HUES6 (cell line): ENCODE results near the gene HPGDS.
"Not testable (repeated sequence)": the region's sequence is repeated elsewhere in the genome, so short reads cannot be mapped to it uniquely, and the experiment has no call there.

Source experiments
- H3K27ac ChIP-seq: 2 replicates; pipeline ENCODE4 v1.7.0; 2013; ENCODE audit warnings: low read depth, mild to moderate bottlenecking, low read length, inconsistent platforms
- H3K27me3 ChIP-seq: 2 replicates; pipeline ENCODE4 v1.6.1; 2013; ENCODE audit warnings: low read length; ENCODE audit not compliant: control insufficient read depth, insufficient read depth
- H3K36me3 ChIP-seq: 2 replicates; pipeline ENCODE4 v1.6.1; 2013; ENCODE audit warnings: low read length; ENCODE audit not compliant: control insufficient read depth, insufficient read depth
- H3K4me1 ChIP-seq: 2 replicates; pipeline ENCODE4 v1.6.1; 2013; ENCODE audit warnings: low read length; ENCODE audit not compliant: control insufficient read depth, insufficient read depth
- H3K4me3 ChIP-seq: 2 replicates; pipeline ENCODE4 v1.5.1; 2013; ENCODE audit warnings: low read depth, low read length
- H3K9ac ChIP-seq: one replicate; pipeline ENCODE4 v1.6.1; 2013; ENCODE audit warnings: mild to moderate bottlenecking, low read length
- H3K9me3 ChIP-seq: 2 replicates; pipeline ENCODE4 v1.6.1; 2013; ENCODE audit warnings: low read depth, low read length; ENCODE audit not compliant: control insufficient read depth, insufficient read depth

Gene HPGDS

DNA sequence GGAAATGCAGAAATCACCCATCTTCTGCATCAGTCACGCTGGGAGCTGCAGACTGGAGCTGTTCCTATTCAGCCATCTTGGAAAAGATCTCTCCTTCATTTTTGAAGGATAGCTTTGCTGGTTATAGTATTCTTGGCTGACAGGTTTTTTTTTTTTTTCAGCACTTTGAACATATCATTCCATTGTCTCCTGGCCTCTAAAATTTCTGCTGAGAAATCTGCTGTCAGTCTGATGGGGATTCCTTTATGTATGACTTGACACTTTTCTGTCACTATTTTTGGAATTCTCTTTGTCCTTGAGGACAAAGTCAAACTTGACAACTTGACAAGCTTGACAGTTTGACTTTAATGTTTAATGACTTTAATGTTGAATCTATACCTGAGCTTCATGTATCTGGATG lies 16.8 kb downstream of the HPGDS start:
- peaks cover 35% of the 10 kb centered on the region for H3K9me3 ChIP-seq
- H3K27ac ChIP-seq = no peak overlapping the region
- H3K27me3 ChIP-seq = no peaks in the 10 kb centered on the region
- no peak overlapping the region for H3K4me3 ChIP-seq
- peaks cover 3% of the 10 kb centered on the region; the same call in 1 of the 2 replicates for H3K36me3 ChIP-seq
- no peaks in the 10 kb centered on the region for H3K4me1 ChIP-seq
- no peak overlapping the region for H3K9ac ChIP-seq

DNA sequence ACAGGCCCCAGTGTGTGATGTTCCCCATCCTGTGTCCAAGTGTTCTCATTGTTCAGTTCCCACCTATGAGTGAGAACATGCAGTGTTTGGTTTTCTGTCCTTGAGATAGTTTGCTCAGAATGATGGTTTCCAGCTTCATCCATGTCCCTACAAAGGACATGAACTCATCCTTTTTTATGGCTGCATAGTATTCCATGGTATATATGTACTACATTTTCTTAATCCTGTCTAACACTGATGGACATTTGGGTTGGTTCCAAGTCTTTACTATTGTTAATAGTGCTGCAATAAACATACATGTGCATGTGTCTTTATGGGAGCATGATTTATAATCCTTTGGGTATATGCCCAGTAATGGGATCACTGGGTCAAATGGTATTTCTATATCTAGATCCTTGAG lies 22.7 kb downstream of the HPGDS start:
- H3K4me1 ChIP-seq, H3K36me3 ChIP-seq, H3K4me3 ChIP-seq, H3K9ac ChIP-seq, H3K27me3 ChIP-seq, H3K27ac ChIP-seq: not testable (repeated sequence)
- peaks cover 18% of the 10 kb centered on the region for H3K9me3 ChIP-seq

DNA sequence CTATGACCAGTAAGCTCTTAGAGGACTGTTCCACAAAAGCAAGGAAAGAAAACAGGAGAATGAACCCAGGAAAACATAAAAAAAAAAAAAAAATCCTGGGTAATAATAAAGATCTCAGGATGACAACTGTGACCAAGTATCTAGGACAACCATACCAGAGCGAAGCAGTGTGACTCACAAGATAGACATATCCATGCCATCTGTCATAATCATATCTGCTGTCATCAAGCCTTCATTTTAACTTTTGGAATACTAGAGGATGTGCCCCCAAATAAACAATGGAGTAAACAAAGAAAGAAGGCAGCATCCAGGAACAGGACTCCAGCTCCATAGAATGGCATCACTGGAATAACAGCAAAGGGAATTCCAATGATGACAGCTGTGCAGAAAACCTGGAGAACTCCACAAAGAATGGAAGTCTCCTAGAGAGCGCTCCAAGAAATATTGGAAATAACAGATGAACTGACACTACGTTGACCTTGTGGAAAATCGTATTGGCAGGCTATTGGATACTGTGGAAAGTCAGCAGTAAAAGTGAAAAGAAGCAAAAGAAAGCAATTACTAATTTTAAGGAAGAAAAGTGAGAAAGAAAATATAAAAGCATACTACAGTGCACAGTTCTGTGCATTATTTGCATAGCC lies 35.3 kb downstream of the HPGDS start:
- Histone ChIP-seq H3K4me3 (no peak overlapping the region), H3K27ac (no peak overlapping the region)

DNA sequence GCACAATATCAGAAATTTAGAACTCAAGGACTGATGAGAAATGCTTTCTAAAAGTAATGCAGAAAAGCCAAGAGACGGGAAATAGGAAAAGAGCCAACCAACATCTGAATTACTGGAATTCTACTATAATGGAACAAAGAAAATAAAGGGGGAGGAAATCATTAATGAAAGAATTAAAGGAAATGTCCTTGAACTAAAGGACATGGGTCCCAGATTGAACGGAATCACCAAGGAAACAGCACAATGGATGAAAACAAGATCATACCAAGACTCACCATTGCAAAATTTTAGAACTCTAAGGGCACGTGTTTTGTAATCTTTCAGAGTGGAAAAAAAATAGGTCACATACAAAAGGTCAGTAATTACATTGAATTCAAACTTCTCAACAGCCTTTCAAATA lies 35.9 kb downstream of the HPGDS start:
- no peak overlapping the region for H3K9ac ChIP-seq
- H3K36me3 ChIP-seq = no peaks in the 10 kb centered on the region
- no peaks in the 10 kb centered on the region for H3K9me3 ChIP-seq
- peaks cover 6% of the 10 kb centered on the region; the same call in 1 of the 2 replicates for H3K4me1 ChIP-seq
- H3K27me3 ChIP-seq = no peaks in the 10 kb centered on the region
- no peak overlapping the region for H3K4me3 ChIP-seq
- H3K27ac ChIP-seq = no peak overlapping the region

More for the DNA sequence above, 35.3 kb downstream of the HPGDS start:
- Histone ChIP-seq H3K9me3 (no peaks in the 10 kb centered on the region), H3K27me3 (no peaks in the 10 kb centered on the region), H3K36me3 (no peaks in the 10 kb centered on the region), H3K9ac (no peak overlapping the region), H3K4me1 (peaks cover 6% of the 10 kb centered on the region; the same call in 1 of the 2 replicates)

DNA sequence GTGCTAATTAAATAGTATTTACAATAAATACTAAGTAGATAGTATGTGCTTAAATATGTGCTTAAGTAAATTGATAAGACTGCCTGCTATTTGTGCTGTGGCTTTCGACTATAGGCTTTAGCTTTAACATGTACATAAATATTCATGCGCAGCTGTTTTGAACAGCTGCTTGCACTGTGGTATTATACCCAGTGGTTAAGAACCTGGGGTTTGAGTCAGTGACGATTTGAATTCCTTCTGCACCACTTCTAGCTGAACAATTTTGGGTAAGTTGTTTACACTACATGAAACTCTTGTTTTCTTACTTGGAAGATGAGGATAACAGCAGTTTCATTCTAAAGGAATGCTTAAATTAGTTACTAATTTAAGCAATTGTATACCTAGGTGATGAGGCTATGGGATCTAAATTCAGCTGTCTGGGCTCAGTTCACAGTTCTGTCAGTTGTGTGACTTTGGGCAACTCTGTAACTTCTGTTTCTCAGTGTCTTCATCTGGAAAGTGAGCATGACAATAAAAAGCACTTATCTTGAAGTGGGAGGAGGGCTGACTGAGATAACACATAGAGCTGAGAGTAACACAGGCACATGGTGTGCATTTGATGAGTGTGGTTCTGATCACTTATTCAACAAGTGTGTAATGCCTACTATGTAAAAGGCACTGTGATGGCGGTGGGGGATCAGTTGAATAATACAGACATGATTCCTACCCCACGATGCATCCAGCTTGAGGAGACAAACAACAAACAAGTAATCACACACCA lies 37.0 kb downstream of the HPGDS start:
- peaks cover 6% of the 10 kb centered on the region; the same call in 1 of the 2 replicates for H3K4me1 ChIP-seq
- H3K27me3 ChIP-seq = no peaks in the 10 kb centered on the region
- H3K4me3 ChIP-seq = no peak overlapping the region
- H3K9me3 ChIP-seq = no peaks in the 10 kb centered on the region
- H3K27ac ChIP-seq = no peak overlapping the region
- no peaks in the 10 kb centered on the region for H3K36me3 ChIP-seq
- H3K9ac ChIP-seq = no peak overlapping the region

DNA sequence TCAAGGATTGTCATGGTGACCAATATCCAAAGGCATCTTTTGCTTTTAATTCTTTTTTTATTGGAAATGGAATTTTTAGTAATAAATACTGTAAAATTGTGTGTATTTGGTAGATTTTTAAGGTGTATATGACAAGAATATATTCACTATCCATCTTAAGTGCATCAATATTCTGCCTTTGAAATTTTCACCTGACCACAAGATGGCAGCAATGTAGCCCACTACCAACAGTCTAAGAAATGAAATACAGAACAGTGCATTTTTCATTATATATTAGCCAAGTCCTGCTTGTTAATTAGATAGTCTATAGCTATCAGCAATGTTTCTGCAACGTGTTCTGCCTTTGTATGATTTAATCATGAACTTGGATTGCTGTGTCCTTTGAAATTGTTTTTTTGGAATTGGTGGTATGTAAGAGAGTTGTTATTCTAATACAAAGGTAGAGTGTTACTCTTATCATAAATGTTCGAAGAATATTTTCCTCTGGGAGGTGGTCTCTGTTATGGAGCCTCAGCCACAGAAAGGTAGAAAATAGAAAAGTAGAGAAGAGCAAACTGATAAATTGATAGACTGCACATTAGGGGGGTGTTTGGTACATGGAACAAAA lies 38.2 kb downstream of the HPGDS start:
- no peak overlapping the region for H3K9ac ChIP-seq
- H3K27me3 ChIP-seq = no peaks in the 10 kb centered on the region
- H3K27ac ChIP-seq = no peak overlapping the region
- H3K4me1 ChIP-seq = peaks cover 6% of the 10 kb centered on the region; the same call in 1 of the 2 replicates
- no peaks in the 10 kb centered on the region for H3K9me3 ChIP-seq
- H3K36me3 ChIP-seq = no peaks in the 10 kb centered on the region
- no peak overlapping the region for H3K4me3 ChIP-seq

DNA sequence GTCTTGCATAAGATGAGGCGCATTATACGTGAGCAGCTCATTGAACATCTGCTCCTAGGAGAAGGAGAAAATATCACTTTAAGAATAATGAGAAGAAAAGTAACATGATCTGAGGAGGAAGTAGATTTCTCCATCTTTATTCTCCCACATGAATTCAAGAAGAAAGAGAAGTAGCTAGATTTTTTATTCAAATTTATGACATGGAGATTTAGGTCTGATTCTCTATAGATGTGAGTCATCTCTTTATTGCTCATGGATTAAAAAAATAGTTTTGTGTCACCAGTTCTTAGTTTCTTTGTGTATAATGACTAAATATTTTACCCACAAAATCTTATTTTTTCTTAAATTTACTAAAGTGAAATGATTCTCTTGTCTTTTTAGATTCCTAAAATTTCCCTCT lies 40.4 kb downstream of the HPGDS start:
- no peaks in the 10 kb centered on the region for H3K36me3 ChIP-seq
- H3K4me1 ChIP-seq = peaks cover 6% of the 10 kb centered on the region; the same call in 1 of the 2 replicates
- no peaks in the 10 kb centered on the region for H3K27me3 ChIP-seq
- no peak overlapping the region for H3K9ac ChIP-seq
- no peak overlapping the region for H3K4me3 ChIP-seq
- no peaks in the 10 kb centered on the region for H3K9me3 ChIP-seq
- no peak overlapping the region for H3K27ac ChIP-seq

DNA sequence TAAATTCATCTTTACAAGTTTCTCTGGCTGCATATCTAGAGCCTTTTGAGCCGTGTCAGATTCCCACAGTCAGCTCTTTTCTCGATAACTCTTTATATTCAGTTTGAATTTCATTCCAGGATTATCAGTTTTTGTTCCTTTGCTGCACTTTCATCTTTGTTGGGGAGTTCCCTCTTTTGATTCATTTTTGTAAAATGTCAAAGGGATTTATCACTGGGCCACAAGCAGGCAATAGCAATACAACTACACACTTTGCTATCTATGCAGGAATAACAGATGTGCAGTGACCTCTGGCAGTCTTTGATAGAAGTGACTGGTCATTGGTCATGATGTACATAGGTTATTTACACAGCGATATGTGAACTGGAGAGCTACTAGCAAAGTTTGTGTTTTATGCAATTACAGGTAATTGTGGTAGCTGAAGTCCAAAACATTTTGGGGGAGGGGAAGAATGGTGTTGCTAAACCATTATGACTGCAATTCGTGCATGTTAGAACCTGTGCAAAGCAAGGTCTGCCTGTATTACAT lies 43.8 kb downstream of the HPGDS start:
- Histone ChIP-seq H3K4me3 (no peak overlapping the region), H3K9me3 (no peaks in the 10 kb centered on the region), H3K27ac (no peak overlapping the region), H3K27me3 (no peaks in the 10 kb centered on the region), H3K9ac (no peak overlapping the region), H3K36me3 (no peaks in the 10 kb centered on the region), H3K4me1 (no peaks in the 10 kb centered on the region)

DNA sequence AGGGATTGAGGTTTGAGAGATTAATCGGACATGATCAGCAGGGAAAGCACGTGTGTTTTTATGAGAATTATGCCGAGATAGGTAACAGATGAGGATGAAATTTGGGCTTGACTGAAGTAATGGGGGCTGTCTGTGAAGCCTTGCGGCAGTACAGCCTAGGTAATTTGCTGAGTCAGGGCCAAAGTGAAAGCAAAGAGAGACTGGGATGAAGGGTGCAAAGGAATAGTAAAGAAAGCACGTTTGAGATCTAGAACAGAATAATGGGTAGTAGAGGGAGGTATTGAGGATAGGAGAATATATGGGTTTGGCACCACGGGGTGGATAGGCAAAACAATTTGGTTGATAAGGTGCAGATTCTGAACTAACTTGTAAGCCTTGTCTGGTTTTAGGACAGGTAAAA lies 47.2 kb downstream of the HPGDS start:
- not testable (repeated sequence) for H3K4me1 ChIP-seq, H3K9ac ChIP-seq
- H3K36me3 ChIP-seq = peaks cover 20% of the 10 kb centered on the region

DNA sequence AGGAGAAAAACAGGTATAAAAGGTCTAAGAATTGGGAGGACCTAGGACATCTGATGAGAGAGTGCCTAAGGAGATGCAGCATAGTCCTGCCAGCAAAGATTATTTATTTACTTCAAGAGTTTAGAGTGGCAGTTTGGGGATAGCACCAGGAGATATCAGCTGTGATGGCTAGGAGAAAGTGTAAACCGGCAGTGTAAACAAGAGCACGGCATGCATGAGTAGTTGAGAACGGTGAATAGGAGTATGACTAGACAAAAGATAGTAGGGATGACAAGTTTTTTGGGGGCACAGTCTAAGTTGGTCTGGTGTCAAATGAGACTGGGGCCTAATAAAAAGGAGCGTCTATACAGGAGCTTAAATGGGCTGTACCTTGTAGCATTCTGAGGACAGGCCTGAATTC lies 48.7 kb downstream of the HPGDS start:
- not testable (repeated sequence) for H3K9ac ChIP-seq, H3K27me3 ChIP-seq, H3K9me3 ChIP-seq, H3K27ac ChIP-seq, H3K4me3 ChIP-seq, H3K4me1 ChIP-seq
- peaks cover 35% of the 10 kb centered on the region for H3K36me3 ChIP-seq

More for the DNA sequence above, 47.2 kb downstream of the HPGDS start:
- H3K4me3 ChIP-seq, H3K27ac ChIP-seq, H3K9me3 ChIP-seq, H3K27me3 ChIP-seq: not testable (repeated sequence)

DNA sequence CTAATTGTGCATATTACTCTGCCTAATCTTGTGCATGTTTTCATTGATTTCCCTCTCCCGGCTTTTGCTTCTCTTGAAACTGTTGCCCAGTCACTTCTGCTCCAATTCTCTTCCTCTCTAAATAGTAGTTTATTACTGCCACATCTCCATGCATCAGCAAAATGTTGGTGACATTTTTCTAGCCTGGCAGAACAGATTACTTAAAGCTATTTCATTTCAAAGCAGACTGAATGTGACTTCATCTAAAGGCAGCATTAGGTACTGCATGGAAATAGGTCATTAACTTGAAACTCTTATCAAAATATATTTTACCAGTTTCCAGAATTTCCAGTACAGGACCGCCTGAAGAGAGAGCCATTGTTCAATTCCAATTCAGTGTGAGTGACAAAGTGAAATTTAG lies 52.4 kb downstream of the HPGDS start:
- no peaks in the 10 kb centered on the region for H3K4me1 ChIP-seq
- peaks cover 71% of the 10 kb centered on the region for H3K36me3 ChIP-seq
- H3K27ac ChIP-seq = no peak overlapping the region
- no peaks in the 10 kb centered on the region for H3K27me3 ChIP-seq
- H3K9ac ChIP-seq = no peak overlapping the region
- H3K4me3 ChIP-seq = no peak overlapping the region
- no peaks in the 10 kb centered on the region for H3K9me3 ChIP-seq
